ENCODE results near the gene SLC35B1. TPM values are rescaled to one million over a fixed set of nuclear protein-coding genes. Genes with fewer than 3 reads are reported as not detected.
"Not testable (repeated sequence)": the region's sequence is repeated elsewhere in the genome, so short reads cannot be mapped to it uniquely, and the experiment has no call there.

SLC35B1 gene
- total RNA-seq, 4 donors from 2014 or later = 29.6 to 46.5 (median 42.8) TPM

DNA sequence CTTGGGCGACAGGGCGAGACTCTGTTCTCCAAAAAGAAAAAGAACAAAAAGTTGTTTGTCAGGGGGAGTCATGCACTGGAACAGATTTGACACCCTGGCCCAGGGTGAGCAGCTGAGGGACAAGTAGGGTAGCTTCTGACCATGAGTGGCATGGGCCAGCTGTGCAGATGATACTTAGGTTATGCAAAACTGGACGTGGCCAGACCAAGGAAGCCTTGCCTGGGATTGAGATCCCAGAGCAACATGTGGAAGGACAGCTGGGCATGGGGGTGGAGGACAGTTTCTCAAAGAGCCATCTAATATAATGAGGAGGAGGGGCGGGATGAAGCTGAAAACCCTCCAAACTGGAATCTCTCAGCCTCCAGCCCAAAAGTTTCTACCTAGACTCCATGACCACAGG is 19.6 kb upstream of the SLC35B1 start:
- Histone ChIP-seq H3K27ac (no peak overlapping the region), H3K4me1 (peaks cover 0 to 76% (median 27%) of the 10 kb centered on the region in 4 donors), H3K27me3 (no peaks in the 10 kb centered on the region), H3K9me3 (no peaks in the 10 kb centered on the region), H3K36me3 (peaks cover 0 to 10% (median 0%) of the 10 kb centered on the region in 3 donors), H3K4me3 (no peak overlapping the region)
- WGBS, 2 donors = 79 to 87% methylated on average over 4 of the region's 4 CpGs
- TF ChIP-seq, protein P1, sequence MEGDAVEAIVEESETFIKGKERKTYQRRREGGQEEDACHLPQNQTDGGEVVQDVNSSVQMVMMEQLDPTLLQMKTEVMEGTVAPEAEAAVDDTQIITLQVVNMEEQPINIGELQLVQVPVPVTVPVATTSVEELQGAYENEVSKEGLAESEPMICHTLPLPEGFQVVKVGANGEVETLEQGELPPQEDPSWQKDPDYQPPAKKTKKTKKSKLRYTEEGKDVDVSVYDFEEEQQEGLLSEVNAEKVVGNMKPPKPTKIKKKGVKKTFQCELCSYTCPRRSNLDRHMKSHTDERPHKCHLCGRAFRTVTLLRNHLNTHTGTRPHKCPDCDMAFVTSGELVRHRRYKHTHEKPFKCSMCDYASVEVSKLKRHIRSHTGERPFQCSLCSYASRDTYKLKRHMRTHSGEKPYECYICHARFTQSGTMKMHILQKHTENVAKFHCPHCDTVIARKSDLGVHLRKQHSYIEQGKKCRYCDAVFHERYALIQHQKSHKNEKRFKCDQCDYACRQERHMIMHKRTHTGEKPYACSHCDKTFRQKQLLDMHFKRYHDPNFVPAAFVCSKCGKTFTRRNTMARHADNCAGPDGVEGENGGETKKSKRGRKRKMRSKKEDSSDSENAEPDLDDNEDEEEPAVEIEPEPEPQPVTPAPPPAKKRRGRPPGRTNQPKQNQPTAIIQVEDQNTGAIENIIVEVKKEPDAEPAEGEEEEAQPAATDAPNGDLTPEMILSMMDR (IDR thresholded peaks at IDR 0.05) = no peak
- TF ChIP-seq EP300 (IDR thresholded peaks at IDR 0.05) (no peak), POLR2A (IDR thresholded peaks at IDR 0.05) (no peak)
- no peak for DNase-seq (ENCODE audit: low spot score in 2 of 2)

DNA sequence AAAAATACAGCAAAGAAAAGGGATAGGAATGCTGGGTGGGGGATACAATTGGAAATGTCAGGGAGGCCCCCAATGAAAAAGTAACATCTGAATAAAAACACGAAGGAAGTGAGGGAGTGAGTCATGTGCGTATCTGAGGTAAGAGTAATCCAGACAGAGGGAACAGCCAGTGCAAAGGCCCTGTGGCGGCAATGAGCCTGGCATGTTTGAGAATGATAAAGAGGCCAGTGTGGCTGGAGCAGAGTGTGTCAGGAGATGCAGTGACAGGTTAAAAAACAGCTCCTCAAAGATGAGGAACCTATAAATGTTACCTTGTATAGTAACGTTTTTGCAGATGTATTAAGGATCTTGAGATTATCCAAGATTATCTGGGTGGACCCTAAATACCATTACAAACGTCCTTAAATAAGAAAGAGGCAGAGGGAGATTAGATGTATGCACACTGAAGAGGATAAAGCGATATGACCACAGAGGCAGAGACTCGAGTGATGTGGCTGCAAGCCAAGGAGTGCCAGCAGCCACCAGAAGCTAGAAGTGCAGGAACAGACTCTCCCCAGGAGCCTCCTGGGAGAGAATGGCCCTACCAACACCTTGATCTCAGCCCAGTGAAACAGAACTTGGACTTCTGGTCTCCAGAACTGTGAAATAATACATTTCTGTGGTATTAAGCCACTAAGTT is 17.8 kb upstream of the SLC35B1 start:
- Histone ChIP-seq H3K4me1 (peaks cover 0 to 61% (median 20%) of the 10 kb centered on the region in 4 donors), H3K36me3 (peaks cover 0 to 24% (median 3%) of the 10 kb centered on the region in 3 donors), H3K27ac (no peak overlapping the region), H3K27me3 (no peaks in the 10 kb centered on the region), H3K4me3 (no peak overlapping the region), H3K9me3 (no peaks in the 10 kb centered on the region)
- 91% methylated on average over 7 of the region's 7 CpGs for WGBS, 2 donors
- TF ChIP-seq, protein P1 (IDR thresholded peaks at IDR 0.05) = no peak
- TF ChIP-seq POLR2A (IDR thresholded peaks at IDR 0.05) (no peak), EP300 (IDR thresholded peaks at IDR 0.05) (no peak)
- DNase-seq (ENCODE audit: low spot score in 2 of 2) = no peak

DNA sequence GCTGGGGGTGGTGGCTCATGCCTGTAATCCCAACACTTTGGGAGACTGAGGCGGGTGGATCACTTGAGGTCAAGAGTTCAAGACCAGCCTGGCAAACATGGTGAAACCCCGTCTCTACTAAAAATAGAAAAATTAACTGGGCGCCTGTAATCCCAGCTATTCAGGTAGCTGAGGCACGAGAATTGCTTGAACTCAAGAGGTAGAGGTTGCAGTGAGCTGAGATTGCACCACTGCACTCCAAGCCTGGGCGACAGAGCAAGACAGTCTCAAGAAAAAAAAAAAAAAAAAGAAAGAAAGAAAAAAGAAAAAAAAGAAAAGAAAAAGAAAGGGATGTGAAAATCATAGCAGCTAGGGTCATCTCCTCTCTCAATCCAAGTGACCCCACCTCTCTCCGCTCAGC is 16.8 kb upstream of the SLC35B1 start:
- not testable (repeated sequence) for DNase-seq (ENCODE audit: low spot score in 2 of 2); H3K27me3 ChIP-seq; H3K27ac ChIP-seq; H3K4me3 ChIP-seq; H3K9me3 ChIP-seq
- H3K36me3 ChIP-seq = peaks cover 0 to 34% (median 11%) of the 10 kb centered on the region in 3 donors
- WGBS, 2 donors = 87 to 90% methylated on average over 6 of the region's 6 CpGs
- peaks cover 0 to 50% (median 10%) of the 10 kb centered on the region in 4 donors for H3K4me1 ChIP-seq

DNA sequence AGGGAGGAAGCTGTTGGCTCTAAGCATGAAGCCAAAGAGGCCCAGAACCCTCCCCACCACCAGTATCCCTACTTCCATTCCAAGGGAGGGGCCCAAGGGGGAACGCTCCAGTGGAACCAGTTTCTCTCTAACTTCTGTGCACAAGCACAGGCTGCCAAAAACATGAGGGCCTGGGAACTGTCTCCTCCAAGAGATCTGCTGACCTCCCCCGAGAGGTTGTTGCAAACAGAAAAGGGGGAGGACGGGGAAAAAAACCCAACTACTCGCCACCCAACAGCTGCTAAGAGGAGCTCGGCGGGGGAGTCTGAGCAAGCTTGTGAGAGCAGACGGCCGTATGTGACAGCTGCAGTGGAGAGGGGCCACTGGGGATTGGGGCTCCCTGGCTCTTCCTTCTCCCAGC is 15.7 kb upstream of the SLC35B1 start:
- no peaks in the 10 kb centered on the region for H3K27me3 ChIP-seq
- no peaks in the 10 kb centered on the region for H3K9me3 ChIP-seq
- no peak overlapping the region for H3K4me3 ChIP-seq
- peaks cover 0 to 46% (median 12%) of the 10 kb centered on the region in 3 donors for H3K36me3 ChIP-seq
- 62 to 64% methylated on average over 8 of the region's 8 CpGs for WGBS, 2 donors
- DNase-seq (ENCODE audit: low spot score in 2 of 2) = peak in 1 of 2 donors; percentile 24
- peak overlapping the region in 3 of 4 donors; percentile 45 to 74 (median 63) for H3K27ac ChIP-seq
- TF ChIP-seq EP300 (IDR thresholded peaks at IDR 0.05) = peak in 1 of 2 donors; percentile 18
- TF ChIP-seq, protein P1 (IDR thresholded peaks at IDR 0.05) = no peak
- peaks cover 0 to 39% (median 6%) of the 10 kb centered on the region in 4 donors for H3K4me1 ChIP-seq

DNA sequence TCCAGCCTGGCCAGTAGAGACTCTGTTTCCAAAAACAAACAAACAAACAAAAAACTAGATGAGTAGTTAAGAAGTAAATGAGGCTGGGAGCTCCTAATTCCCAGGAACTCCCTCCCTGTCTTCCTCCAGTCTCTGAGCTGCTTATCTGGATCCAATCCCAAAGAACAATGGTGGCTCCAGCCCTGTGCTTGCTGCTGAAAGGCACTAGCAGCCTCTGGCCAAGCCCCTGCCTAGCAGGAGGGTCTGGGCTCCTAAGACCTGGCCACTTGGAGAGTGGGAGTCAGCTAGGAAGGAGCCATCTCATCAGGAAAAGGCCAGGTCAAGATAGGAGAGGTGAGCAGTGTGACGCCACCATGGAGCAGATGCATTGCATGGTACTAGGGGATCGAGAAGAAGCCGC is 14.3 kb upstream of the SLC35B1 start:
- 89 to 98% methylated on average over 3 of the region's 3 CpGs for WGBS, 2 donors

More for the DNA sequence above, 14.3 kb upstream of the SLC35B1 start:
- H3K4me1 ChIP-seq = peaks cover 0 to 25% (median 2%) of the 10 kb centered on the region in 4 donors
- H3K36me3 ChIP-seq = peaks cover 0 to 59% (median 12%) of the 10 kb centered on the region in 3 donors
- DNase-seq (ENCODE audit: low spot score in 2 of 2) = no peak
- H3K9me3 ChIP-seq = no peaks in the 10 kb centered on the region
- no peak for TF ChIP-seq EP300 (IDR thresholded peaks at IDR 0.05)
- TF ChIP-seq, protein P1 (IDR thresholded peaks at IDR 0.05) = no peak
- TF ChIP-seq POLR2A (IDR thresholded peaks at IDR 0.05) = no peak
- H3K27ac ChIP-seq = no peak overlapping the region
- H3K27me3 ChIP-seq = no peaks in the 10 kb centered on the region
- no peak overlapping the region for H3K4me3 ChIP-seq
